HEK293T (cell line): ENCODE measurements around the gene ACTN2.

Experiments used
- BHLHE40 ChIP-seq: fragments of 450-650 bp; IDR thresholded peaks from 2 replicates; pipeline ENCODE4 v1.6.1; 2016; ENCODE audit warnings: mild to moderate bottlenecking, moderate library complexity, borderline replicate concordance
- ELF4 ChIP-seq: fragments of 450-650 bp; IDR thresholded peaks from 2 replicates; pipeline ENCODE4 v1.6.1; 2017; ENCODE audit warnings: antibody characterized with exemption
- FOXA1 ChIP-seq: fragments of 450-650 bp; IDR thresholded peaks from 2 replicates; pipeline ENCODE4 v1.6.1; 2016; ENCODE audit warnings: mild to moderate bottlenecking
- FOXM1 ChIP-seq: fragments of 450-650 bp; IDR thresholded peaks from 2 replicates; pipeline ENCODE4 v1.6.1; 2017; ENCODE audit warnings: mild to moderate bottlenecking, borderline replicate concordance
- HDGF ChIP-seq: fragments of 450-650 bp; IDR thresholded peaks from 2 replicates; pipeline ENCODE4 v1.6.1; 2017; ENCODE audit warnings: antibody characterized with exemption, borderline replicate concordance
- LEF1 ChIP-seq: fragments of 450-650 bp; IDR thresholded peaks from 2 replicates; pipeline ENCODE4 v1.6.1; 2017; ENCODE audit warnings: mild to moderate bottlenecking, borderline replicate concordance
- SP1 ChIP-seq: fragments of 450-650 bp; IDR thresholded peaks from 2 replicates; pipeline ENCODE4 v1.6.1; 2017
- SUZ12 ChIP-seq: fragments of 450-650 bp; IDR thresholded peaks from 2 replicates; pipeline ENCODE4 v1.6.1; 2016; ENCODE audit warnings: mild to moderate bottlenecking

DNA sequence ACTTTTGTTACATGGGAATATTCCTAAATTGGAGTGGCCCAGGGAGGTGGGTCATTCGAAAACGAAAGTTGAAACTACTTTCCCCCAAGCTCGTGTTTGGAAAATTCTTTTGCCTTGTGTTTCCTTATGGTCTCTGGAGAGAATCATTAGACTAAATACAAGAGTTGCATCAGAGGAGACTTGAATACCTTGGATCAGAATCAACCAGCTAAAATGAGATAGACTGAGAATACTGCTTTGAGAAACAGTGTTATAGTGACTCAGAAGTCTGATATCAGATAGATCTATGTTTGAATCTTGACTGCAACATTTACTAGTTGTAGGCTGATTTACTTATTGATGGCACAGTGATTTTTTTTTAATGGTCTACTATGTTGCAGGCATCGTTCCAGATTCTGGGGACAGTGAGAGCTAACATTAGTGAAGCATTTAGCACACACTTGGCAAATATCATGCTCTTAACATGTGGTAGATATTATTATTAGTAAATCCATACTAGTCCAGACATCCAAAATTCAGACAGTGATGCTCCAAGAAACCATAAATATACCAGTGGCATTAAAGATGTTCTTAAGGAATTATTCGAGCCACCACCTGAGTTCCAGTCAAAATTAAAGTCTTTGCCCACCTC, 12.9 kb upstream of the ACTN2 start:
- TF ChIP-seq BHLHE40 (no peak), LEF1 (no peak), FOXM1 (no peak), HDGF (no peak), SUZ12 (no peak), ELF4 (no peak), FOXA1 (no peak), SP1 (no peak)
